ENCODE measurements around the gene SRRM2.

GRCh38 chr16:2792940-2793339, 40.5 kb downstream of the SRRM2 start:
- TF ChIP-seq, protein P1, sequence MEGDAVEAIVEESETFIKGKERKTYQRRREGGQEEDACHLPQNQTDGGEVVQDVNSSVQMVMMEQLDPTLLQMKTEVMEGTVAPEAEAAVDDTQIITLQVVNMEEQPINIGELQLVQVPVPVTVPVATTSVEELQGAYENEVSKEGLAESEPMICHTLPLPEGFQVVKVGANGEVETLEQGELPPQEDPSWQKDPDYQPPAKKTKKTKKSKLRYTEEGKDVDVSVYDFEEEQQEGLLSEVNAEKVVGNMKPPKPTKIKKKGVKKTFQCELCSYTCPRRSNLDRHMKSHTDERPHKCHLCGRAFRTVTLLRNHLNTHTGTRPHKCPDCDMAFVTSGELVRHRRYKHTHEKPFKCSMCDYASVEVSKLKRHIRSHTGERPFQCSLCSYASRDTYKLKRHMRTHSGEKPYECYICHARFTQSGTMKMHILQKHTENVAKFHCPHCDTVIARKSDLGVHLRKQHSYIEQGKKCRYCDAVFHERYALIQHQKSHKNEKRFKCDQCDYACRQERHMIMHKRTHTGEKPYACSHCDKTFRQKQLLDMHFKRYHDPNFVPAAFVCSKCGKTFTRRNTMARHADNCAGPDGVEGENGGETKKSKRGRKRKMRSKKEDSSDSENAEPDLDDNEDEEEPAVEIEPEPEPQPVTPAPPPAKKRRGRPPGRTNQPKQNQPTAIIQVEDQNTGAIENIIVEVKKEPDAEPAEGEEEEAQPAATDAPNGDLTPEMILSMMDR (conservative IDR thresholded peaks at IDR 0.05 in 1 of 2, IDR thresholded peaks at IDR 0.05 in 1 of 2; ENCODE audit: extremely low read depth in 1 of 2, insufficient read depth in 1 of 2, low read depth in 1 of 2, low read length in 2 of 2), result no peak
- no peak for TF ChIP-seq EZH2 (IDR thresholded peaks at IDR 0.05; ENCODE audit: borderline replicate concordance, low read length)

Measured in mammary epithelial cell (primary cell).